K562 (cell line): ENCODE measurements around the gene ZDHHC8. TPM values are rescaled to one million over a fixed set of nuclear protein-coding genes. Genes with fewer than 3 reads are reported as not detected.

Experiments
- ATAC-seq: fragments of 200-7000 bp; cut with Tn5 transposase; 3 replicates; pipeline ENCODE4 v1.9.1; 2020; ENCODE audit warnings: moderate library complexity
- BruUV-seq: library from RNA; stranded (reverse); fragments of 400-500 nt; replicated peaks from 2 replicates; lab custom pipeline; 2021; lab: Mats Ljungman, UMichigan
- CTCF ChIA-PET: fragments of 300-600 bp; formaldehyde crosslinking; extraction: SDS; loops from one replicate; lab custom pipeline; 2021; ENCODE audit warnings: low intra/inter-chr PET ratio; lab: Yijun Ruan, JAX
- POLR2A ChIA-PET: fragments of 300-600, 350-650 bp; sonication (Branson Sonifier 250); formaldehyde crosslinking; extraction: SDS; loops from one replicate; lab custom pipeline; 2021; ENCODE audit warnings: antibody characterized with exemption, inconsistent platforms; lab: Yijun Ruan, JAX
- DNase-seq, 4 experiments: peaks; one replicate each; pipeline versions ENCODE4 v3.0.0 to v3.0.0-alpha.2; 2011 to 2018; ENCODE audit warnings: low spot score in 3 of 4, mixed read lengths in 3 of 4; ENCODE audit errors: extremely low read depth in 1 of 4
- FAIRE-seq: peaks from 2 replicates; lab custom pipeline; 2011; peaks lifted over from hg19 to GRCh38; lab: Jason Lieb, UNC
- H2AFZ ChIP-seq: 2 replicates; pipeline ENCODE4 v1.6.0; 2011; ENCODE audit warnings: low read depth, low read length, control low read depth, inconsistent platforms
- H3K27ac ChIP-seq: fragments of 200-600 bp; 3 replicates; pipeline ENCODE4 v1.8.0; 2011; ENCODE audit warnings: low read depth, mild to moderate bottlenecking, control low read depth, inconsistent platforms, low read length, moderate library complexity, mixed read lengths; ENCODE audit errors: extremely low read depth
- H3K27me3 ChIP-seq, 2 experiments: fragments of 300-600 bp in 1 of 2; 2 replicates in 1 of 2; 3 replicates in 1 of 2; pipeline versions ENCODE4 v1.6.0 to v1.8.0; 2011; ENCODE audit warnings: inconsistent platforms in 2 of 2, low read length in 2 of 2, mild to moderate bottlenecking in 1 of 2, mixed read lengths in 1 of 2, moderate library complexity in 1 of 2; ENCODE audit not compliant: control insufficient read depth in 2 of 2, insufficient read depth in 2 of 2
- H3K36me3 ChIP-seq: fragments of 300-600 bp; 3 replicates; pipeline ENCODE4 v1.8.0; 2011; ENCODE audit warnings: mild to moderate bottlenecking, low read length, inconsistent platforms; ENCODE audit not compliant: control insufficient read depth, insufficient read depth
- H3K4me1 ChIP-seq, 2 experiments: fragments of 200-600 bp in 1 of 2; replicated peaks in 1 of 2; 2 replicates in 1 of 2; 3 replicates in 1 of 2; pipeline versions ENCODE4 v1.5.1 to v1.8.0; 2011; ENCODE audit warnings: inconsistent platforms in 2 of 2, low read length in 2 of 2, mild to moderate bottlenecking in 1 of 2, mixed read lengths in 1 of 2, moderate library complexity in 1 of 2; ENCODE audit not compliant: control insufficient read depth in 2 of 2, insufficient read depth in 2 of 2
- H3K4me2 ChIP-seq: 2 replicates; pipeline ENCODE4 v1.6.1; 2011; ENCODE audit warnings: low read length, control low read depth, inconsistent platforms, mixed read lengths; ENCODE audit not compliant: insufficient read depth
- H3K4me3 ChIP-seq: fragments of 200-600 bp; sonication (generic), shearing (Covaris generic); 2 replicates; pipeline ENCODE4 v1.5.1; 2016; ENCODE audit warnings: control low read depth, inconsistent platforms
- H3K79me2 ChIP-seq: fragments of 200-600 bp; 3 replicates; pipeline ENCODE4 v1.8.0; 2011; ENCODE audit warnings: low read length, inconsistent platforms; ENCODE audit not compliant: control insufficient read depth, insufficient read depth
- H3K9ac ChIP-seq, 2 experiments: 2 replicates each; pipeline versions ENCODE4 v1.6.0 to v1.6.1; 2011; ENCODE audit warnings: low read depth in 2 of 2, low read length in 2 of 2, control low read depth in 1 of 2, inconsistent platforms in 1 of 2, mild to moderate bottlenecking in 1 of 2, mixed read lengths in 1 of 2; ENCODE audit not compliant: insufficient read depth in 1 of 2
- H3K9me1 ChIP-seq: one replicate; pipeline ENCODE4 v1.6.0; 2011; ENCODE audit warnings: inconsistent platforms, mild to moderate bottlenecking, low read length, moderate library complexity; ENCODE audit not compliant: control insufficient read depth, insufficient read depth
- H3K9me3 ChIP-seq: replicated peaks from 2 replicates; pipeline ENCODE4 v1.5.1; 2011; ENCODE audit warnings: low read depth, low read length, inconsistent platforms; ENCODE audit not compliant: control insufficient read depth, insufficient read depth
- H4K20me1 ChIP-seq: replicated peaks from 2 replicates; pipeline ENCODE4 v1.6.1; 2011; ENCODE audit warnings: low read length, inconsistent platforms, mixed read lengths; ENCODE audit not compliant: control insufficient read depth, insufficient read depth
- CCNT2 ChIP-seq: IDR thresholded peaks from 2 replicates; pipeline ENCODE4 v1.6.1; 2011; ENCODE audit warnings: borderline replicate concordance, low read depth, mild to moderate bottlenecking, moderate library complexity, mixed read lengths, low read length; ENCODE audit not compliant: insufficient read length; ENCODE audit errors: extremely low read depth
- HDAC1 ChIP-seq, 2 experiments: fragments of 450-650 bp; IDR thresholded peaks; 2 replicates each; pipeline ENCODE4 v1.6.1; 2016 to 2017; ENCODE audit warnings: inconsistent platforms in 1 of 2, mild to moderate bottlenecking in 1 of 2, moderate library complexity in 1 of 2
- POLR2G ChIP-seq: fragments of 200-400 bp; formaldehyde crosslinking; IDR thresholded peaks from 2 replicates; pipeline ENCODE4 v1.6.1; 2017; ENCODE audit warnings: low read depth, mild to moderate bottlenecking, antibody characterized with exemption, low read length, moderate library complexity
- WGBS: fragments of 100-300 bp; shearing (Covaris generic); methylation state at CpG from one replicate; pipeline ENCODE4 v1.1.6; 2016; ENCODE audit warnings: low coverage, mixed read lengths; ENCODE audit not compliant: insufficient coverage; ENCODE audit errors: missing lambda C conversion rate; 5-methylcytosine and 5-hydroxymethylcytosine counted together
- in situ Hi-C: fragments of 300-500 bp; cut with MboI; formaldehyde crosslinking; loops from 4 replicates; pipeline ENCODE4 v1.15.0; 2018; ENCODE audit warnings: inconsistent platforms, mixed read lengths
- intact Hi-C: fragments of 100-400 bp; cut with micrococcal nuclease; formaldehyde crosslinking; loops from 2 replicates; pipeline ENCODE4 v1.14.2; 2022
- polyA plus RNA-seq, 8 experiments: library from polyadenylated mRNA; depleted of rRNA in 4 of 8; stranded (reverse) in 5 of 8; unstranded in 3 of 8; fragments of >200 nt; fragmentation: Nextera tagmentation in 2 of 8; fragmentation: Illumina TruSeq in 1 of 8; extraction: Ambion mirVana in 2 of 8; extraction: Trizol in 1 of 8; gene quantifications; 2 replicates each; pipeline versions ENCODE4 v1.2.1 to v1.2.3, GENCODE V29; 2011 to 2014; ENCODE audit warnings: inconsistent platforms in 1 of 8, missing spikeins in 1 of 8
- total RNA-seq, 7 experiments: library from RNA; depleted of rRNA in 6 of 7; stranded (reverse); fragments of >200 nt in 6 of 7; fragmentation: Illumina TruSeq in 2 of 7; extraction: Trizol in 2 of 7; gene quantifications; 2 replicates each; pipeline versions ENCODE4 v1.2.1 to v1.2.3, GENCODE V29; 2011 to 2021; ENCODE audit warnings: low replicate concordance in 1 of 7
- TF ChIP-seq, protein P1 (sequence below): fragments of 250-450 bp; sonication (Bioruptor Pico); IDR thresholded peaks from 2 replicates; pipeline ENCODE4 v1.5.0; 2021; ENCODE audit warnings: mild to moderate bottlenecking, borderline replicate concordance
- TF ChIP-seq, protein P2 (sequence below): fragments of 450-650 bp; IDR thresholded peaks from 2 replicates; pipeline ENCODE4 v1.6.1; 2016; ENCODE audit warnings: missing biosample characterization, missing genetic modification characterization
- TF ChIP-seq, protein P3 (sequence below): sonication (generic); formaldehyde crosslinking; IDR thresholded peaks from 2 replicates; pipeline ENCODE4 v1.8.1; 2023; ENCODE audit warnings: missing genetic modification reagents, mild to moderate bottlenecking, borderline replicate concordance
- TF ChIP-seq, protein P4 (sequence below), 2 experiments: fragments of 450-650 bp; IDR thresholded peaks; 2 replicates each; pipeline ENCODE4 v1.6.1; 2018; ENCODE audit warnings: mild to moderate bottlenecking in 2 of 2, low read depth in 1 of 2; ENCODE audit not compliant: partially characterized antibody in 2 of 2

ZDHHC8 gene
- total and polyA plus RNA-seq, 9 of the 15 experiments (the other 6 are each of a cell fraction or from before 2014, with no cell fraction given): 0.04 to 109 (median 16.4) TPM

DNA sequence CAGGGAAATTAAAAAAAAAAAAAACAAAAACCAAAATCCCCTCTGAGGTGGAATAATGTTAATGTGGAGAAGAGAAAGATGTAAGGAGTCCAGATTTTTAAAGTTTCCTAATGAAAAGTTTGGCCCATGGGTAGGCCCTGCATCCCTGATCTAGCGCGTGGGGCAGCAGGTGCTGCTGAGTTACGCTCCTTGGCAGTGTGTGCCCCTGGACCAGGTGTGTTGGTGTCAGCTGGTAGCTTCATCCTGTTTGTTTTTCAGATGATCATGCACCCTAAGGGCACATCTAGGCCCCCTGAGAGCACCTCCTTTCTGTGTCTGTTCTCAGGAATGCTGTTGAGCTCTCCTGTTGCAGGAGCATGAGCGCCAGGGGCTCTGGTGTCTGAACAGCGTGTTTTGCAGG, 44.8 kb upstream of the ZDHHC8 start:
- TSS peak; percentile 5 for BruUV-seq
- CTCF ChIA-PET: interaction anchor here (0.5 to 0.7 kb wide), 3 partner anchors 59 to 1561 kb away, joined by 3 read pairs; partner anchors contain the start of gene ARVCF
- peaks cover 33 to 45% of the 10 kb centered on the region in 2 experiments for H3K4me1 ChIP-seq
- TF ChIP-seq, protein P1, sequence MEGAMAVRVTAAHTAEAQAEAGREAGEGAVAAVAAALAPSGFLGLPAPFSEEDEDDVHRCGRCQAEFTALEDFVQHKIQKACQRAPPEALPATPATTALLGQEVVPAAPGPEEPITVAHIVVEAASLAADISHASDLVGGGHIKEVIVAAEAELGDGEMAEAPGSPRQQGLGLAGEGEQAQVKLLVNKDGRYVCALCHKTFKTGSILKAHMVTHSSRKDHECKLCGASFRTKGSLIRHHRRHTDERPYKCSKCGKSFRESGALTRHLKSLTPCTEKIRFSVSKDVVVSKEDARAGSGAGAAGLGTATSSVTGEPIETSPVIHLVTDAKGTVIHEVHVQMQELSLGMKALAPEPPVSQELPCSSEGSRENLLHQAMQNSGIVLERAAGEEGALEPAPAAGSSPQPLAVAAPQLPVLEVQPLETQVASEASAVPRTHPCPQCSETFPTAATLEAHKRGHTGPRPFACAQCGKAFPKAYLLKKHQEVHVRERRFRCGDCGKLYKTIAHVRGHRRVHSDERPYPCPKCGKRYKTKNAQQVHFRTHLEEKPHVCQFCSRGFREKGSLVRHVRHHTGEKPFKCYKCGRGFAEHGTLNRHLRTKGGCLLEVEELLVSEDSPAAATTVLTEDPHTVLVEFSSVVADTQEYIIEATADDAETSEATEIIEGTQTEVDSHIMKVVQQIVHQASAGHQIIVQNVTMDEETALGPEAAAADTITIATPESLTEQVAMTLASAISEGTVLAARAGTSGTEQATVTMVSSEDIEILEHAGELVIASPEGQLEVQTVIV (CRISPR knock-in tag): no peak
- TF ChIP-seq POLR2G (no peak), HDAC1 (IDR thresholded peaks at IDR 0.05) (no peak), CCNT2 (no peak)
- TF ChIP-seq, protein P2, sequence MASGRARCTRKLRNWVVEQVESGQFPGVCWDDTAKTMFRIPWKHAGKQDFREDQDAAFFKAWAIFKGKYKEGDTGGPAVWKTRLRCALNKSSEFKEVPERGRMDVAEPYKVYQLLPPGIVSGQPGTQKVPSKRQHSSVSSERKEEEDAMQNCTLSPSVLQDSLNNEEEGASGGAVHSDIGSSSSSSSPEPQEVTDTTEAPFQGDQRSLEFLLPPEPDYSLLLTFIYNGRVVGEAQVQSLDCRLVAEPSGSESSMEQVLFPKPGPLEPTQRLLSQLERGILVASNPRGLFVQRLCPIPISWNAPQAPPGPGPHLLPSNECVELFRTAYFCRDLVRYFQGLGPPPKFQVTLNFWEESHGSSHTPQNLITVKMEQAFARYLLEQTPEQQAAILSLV (tag): no peak
- TF ChIP-seq, protein P3, sequence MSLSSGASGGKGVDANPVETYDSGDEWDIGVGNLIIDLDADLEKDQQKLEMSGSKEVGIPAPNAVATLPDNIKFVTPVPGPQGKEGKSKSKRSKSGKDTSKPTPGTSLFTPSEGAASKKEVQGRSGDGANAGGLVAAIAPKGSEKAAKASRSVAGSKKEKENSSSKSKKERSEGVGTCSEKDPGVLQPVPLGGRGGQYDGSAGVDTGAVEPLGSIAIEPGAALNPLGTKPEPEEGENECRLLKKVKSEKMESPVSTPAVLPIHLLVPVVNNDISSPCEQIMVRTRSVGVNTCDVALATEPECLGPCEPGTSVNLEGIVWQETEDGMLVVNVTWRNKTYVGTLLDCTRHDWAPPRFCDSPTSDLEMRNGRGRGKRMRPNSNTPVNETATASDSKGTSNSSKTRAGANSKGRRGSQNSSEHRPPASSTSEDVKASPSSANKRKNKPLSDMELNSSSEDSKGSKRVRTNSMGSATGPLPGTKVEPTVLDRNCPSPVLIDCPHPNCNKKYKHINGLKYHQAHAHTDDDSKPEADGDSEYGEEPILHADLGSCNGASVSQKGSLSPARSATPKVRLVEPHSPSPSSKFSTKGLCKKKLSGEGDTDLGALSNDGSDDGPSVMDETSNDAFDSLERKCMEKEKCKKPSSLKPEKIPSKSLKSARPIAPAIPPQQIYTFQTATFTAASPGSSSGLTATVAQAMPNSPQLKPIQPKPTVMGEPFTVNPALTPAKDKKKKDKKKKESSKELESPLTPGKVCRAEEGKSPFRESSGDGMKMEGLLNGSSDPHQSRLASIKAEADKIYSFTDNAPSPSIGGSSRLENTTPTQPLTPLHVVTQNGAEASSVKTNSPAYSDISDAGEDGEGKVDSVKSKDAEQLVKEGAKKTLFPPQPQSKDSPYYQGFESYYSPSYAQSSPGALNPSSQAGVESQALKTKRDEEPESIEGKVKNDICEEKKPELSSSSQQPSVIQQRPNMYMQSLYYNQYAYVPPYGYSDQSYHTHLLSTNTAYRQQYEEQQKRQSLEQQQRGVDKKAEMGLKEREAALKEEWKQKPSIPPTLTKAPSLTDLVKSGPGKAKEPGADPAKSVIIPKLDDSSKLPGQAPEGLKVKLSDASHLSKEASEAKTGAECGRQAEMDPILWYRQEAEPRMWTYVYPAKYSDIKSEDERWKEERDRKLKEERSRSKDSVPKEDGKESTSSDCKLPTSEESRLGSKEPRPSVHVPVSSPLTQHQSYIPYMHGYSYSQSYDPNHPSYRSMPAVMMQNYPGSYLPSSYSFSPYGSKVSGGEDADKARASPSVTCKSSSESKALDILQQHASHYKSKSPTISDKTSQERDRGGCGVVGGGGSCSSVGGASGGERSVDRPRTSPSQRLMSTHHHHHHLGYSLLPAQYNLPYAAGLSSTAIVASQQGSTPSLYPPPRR: no peak
- TF ChIP-seq, protein P4, sequence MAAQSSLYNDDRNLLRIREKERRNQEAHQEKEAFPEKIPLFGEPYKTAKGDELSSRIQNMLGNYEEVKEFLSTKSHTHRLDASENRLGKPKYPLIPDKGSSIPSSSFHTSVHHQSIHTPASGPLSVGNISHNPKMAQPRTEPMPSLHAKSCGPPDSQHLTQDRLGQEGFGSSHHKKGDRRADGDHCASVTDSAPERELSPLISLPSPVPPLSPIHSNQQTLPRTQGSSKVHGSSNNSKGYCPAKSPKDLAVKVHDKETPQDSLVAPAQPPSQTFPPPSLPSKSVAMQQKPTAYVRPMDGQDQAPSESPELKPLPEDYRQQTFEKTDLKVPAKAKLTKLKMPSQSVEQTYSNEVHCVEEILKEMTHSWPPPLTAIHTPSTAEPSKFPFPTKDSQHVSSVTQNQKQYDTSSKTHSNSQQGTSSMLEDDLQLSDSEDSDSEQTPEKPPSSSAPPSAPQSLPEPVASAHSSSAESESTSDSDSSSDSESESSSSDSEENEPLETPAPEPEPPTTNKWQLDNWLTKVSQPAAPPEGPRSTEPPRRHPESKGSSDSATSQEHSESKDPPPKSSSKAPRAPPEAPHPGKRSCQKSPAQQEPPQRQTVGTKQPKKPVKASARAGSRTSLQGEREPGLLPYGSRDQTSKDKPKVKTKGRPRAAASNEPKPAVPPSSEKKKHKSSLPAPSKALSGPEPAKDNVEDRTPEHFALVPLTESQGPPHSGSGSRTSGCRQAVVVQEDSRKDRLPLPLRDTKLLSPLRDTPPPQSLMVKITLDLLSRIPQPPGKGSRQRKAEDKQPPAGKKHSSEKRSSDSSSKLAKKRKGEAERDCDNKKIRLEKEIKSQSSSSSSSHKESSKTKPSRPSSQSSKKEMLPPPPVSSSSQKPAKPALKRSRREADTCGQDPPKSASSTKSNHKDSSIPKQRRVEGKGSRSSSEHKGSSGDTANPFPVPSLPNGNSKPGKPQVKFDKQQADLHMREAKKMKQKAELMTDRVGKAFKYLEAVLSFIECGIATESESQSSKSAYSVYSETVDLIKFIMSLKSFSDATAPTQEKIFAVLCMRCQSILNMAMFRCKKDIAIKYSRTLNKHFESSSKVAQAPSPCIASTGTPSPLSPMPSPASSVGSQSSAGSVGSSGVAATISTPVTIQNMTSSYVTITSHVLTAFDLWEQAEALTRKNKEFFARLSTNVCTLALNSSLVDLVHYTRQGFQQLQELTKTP (IDR thresholded peaks at IDR 0.05; ENCODE audit: low read depth in 1 of 2, partially characterized antibody in 2 of 2): no peak

More for the DNA sequence above, 44.8 kb upstream of the ZDHHC8 start:
- peaks cover 32% of the 10 kb centered on the region for H4K20me1 ChIP-seq
- H3K27me3 ChIP-seq: no peaks in the 10 kb centered on the region
- intact Hi-C loops (no loop called here), in situ Hi-C loops (loop anchor here (5.0 kb wide), 1 partner anchor 114 kb away; no protein-coding TSS in a partner anchor)
- DNase-seq (no peak), ATAC-seq (no peak), FAIRE-seq (no peak)
- no peak overlapping the region for H2AFZ ChIP-seq
- H3K36me3 ChIP-seq: peaks cover 96% of the 10 kb centered on the region
- no peak overlapping the region for H3K4me3 ChIP-seq
- H3K79me2 ChIP-seq: peaks cover 93% of the 10 kb centered on the region
- POLR2A ChIA-PET: interaction anchor here (0.6 to 19.4 kb wide), 5 partner anchors 6 to 133 kb away, joined by 3 to 513 read pairs (median 4); partner anchors contain the start of genes RANBP1 and TRMT2A
- no peaks in the 10 kb centered on the region for H3K9me3 ChIP-seq
- H3K9me1 ChIP-seq: peaks cover 14% of the 10 kb centered on the region
- no peak overlapping the region for H3K4me2 ChIP-seq
- H3K27ac ChIP-seq: no peak overlapping the region
- peak overlapping the region in 1 of 2 experiments; percentile 39; a peak in 1 of 4 replicates for H3K9ac ChIP-seq
- WGBS: 98% methylated on average over 5 of the region's 5 CpGs
